Measurements from ENCODE around the gene B4GALNT3.
"Not testable (repeated sequence)": the region's sequence is repeated elsewhere in the genome, so short reads cannot be mapped to it uniquely, and the experiment has no call there.

Gene B4GALNT3

GRCh38 chr12:459430-460258 lies at the start of gene B4GALNT3:
B4GALNT3 (plus strand) TSS chr12:459939; CDS start chr12:460377, 438 bp downstream.
- peak; percentile 13 for DNase-seq (ENCODE audit: low read depth)

GRCh38 chr12:414859-415258 lies 44.9 kb upstream of the B4GALNT3 start:
- DNase-seq (ENCODE audit: low read depth): no peak

- DNase-seq (ENCODE audit: low read depth): no peak
Observed at GRCh38 chr12:418432-418831, 41.3 kb upstream of the B4GALNT3 start.

- no peak for DNase-seq (ENCODE audit: low read depth)
Observed at GRCh38 chr12:422526-422925, 37.2 kb upstream of the B4GALNT3 start.

GRCh38 chr12:435737-436136 lies 24.0 kb upstream of the B4GALNT3 start:
- DNase-seq (ENCODE audit: low read depth): not testable (repeated sequence)

- peak; percentile 57 for DNase-seq (ENCODE audit: low read depth)
Observed at GRCh38 chr12:442235-442884, 17.4 kb upstream of the B4GALNT3 start.

- no peak for DNase-seq (ENCODE audit: low read depth)
Observed at GRCh38 chr12:447141-447540, 12.6 kb upstream of the B4GALNT3 start.

- DNase-seq (ENCODE audit: low read depth): no peak
Observed at GRCh38 chr12:449203-449602, 10.5 kb upstream of the B4GALNT3 start.

GRCh38 chr12:450438-450837 lies 9.3 kb upstream of the B4GALNT3 start:
- DNase-seq (ENCODE audit: low read depth): no peak

- no peak for DNase-seq (ENCODE audit: low read depth)
Observed at GRCh38 chr12:452667-453210, 7.0 kb upstream of the B4GALNT3 start.

GRCh38 chr12:454833-455232 lies 4.9 kb upstream of the B4GALNT3 start:
- DNase-seq (ENCODE audit: low read depth): no peak

GRCh38 chr12:455821-456220 lies 3.9 kb upstream of the B4GALNT3 start:
- DNase-seq (ENCODE audit: low read depth): no peak

- DNase-seq (ENCODE audit: low read depth): no peak
Observed at GRCh38 chr12:457676-458075, 2.1 kb upstream of the B4GALNT3 start.

- no peak for DNase-seq (ENCODE audit: low read depth)
Observed at GRCh38 chr12:459050-459429, 699 bp upstream of the B4GALNT3 start.

GRCh38 chr12:460261-461230 lies 807 bp downstream of the B4GALNT3 start:
- peak; percentile 15 for DNase-seq (ENCODE audit: low read depth)

- DNase-seq (ENCODE audit: low read depth): no peak
Observed at GRCh38 chr12:461425-461824, 1.7 kb downstream of the B4GALNT3 start.

GRCh38 chr12:462936-463705 lies 3.4 kb downstream of the B4GALNT3 start:
- DNase-seq (ENCODE audit: low read depth): no peak

GRCh38 chr12:464484-465267 lies 4.9 kb downstream of the B4GALNT3 start:
- DNase-seq (ENCODE audit: low read depth): no peak

GRCh38 chr12:466039-466438 lies 6.3 kb downstream of the B4GALNT3 start:
- DNase-seq (ENCODE audit: low read depth): no peak

GRCh38 chr12:466762-467161 lies 7.0 kb downstream of the B4GALNT3 start:
- DNase-seq (ENCODE audit: low read depth): no peak

All from EH (cell line).